AG09309 (cell line): ENCODE data around the gene DNM3.
"Not testable (repeated sequence)": the region's sequence is repeated elsewhere in the genome, so short reads cannot be mapped to it uniquely, and the experiment has no call there.

Experiments used
- DNase-seq: peaks from one replicate; pipeline ENCODE4 v3.0.0-alpha.2; 2010; ENCODE audit warnings: low read depth
- H3K4me3 ChIP-seq: 2 replicates; pipeline ENCODE4 v1.5.1; 2011; ENCODE audit warnings: mild to moderate bottlenecking, low read depth, low read length, moderate library complexity; ENCODE audit not compliant: control insufficient read depth
- CTCF ChIP-seq: IDR thresholded peaks from 2 replicates; pipeline ENCODE4 v1.5.1; 2011; ENCODE audit warnings: mild to moderate bottlenecking, low read depth, low read length, inconsistent platforms; ENCODE audit not compliant: insufficient read depth, control insufficient read depth; ENCODE audit errors: missing control alignments

DNM3 gene

GRCh38 chr1:172043900-172044299 is 202.6 kb downstream of the DNM3 start:
- DNase-seq, result no peak
- TF ChIP-seq CTCF, result no peak
- no peak overlapping the region for H3K4me3 ChIP-seq

- no peak for TF ChIP-seq CTCF
- no peak for DNase-seq
- H3K4me3 ChIP-seq, result no peak overlapping the region
Observed at GRCh38 chr1:172051898-172052297, 210.6 kb downstream of the DNM3 start.

GRCh38 chr1:172054172-172054571 is 212.9 kb downstream of the DNM3 start:
- DNase-seq, result no peak

GRCh38 chr1:172055816-172056419 is 214.6 kb downstream of the DNM3 start:
- H3K4me3 ChIP-seq, result not testable (repeated sequence)

More at GRCh38 chr1:172054172-172054571, 212.9 kb downstream of the DNM3 start:
- TF ChIP-seq CTCF, result no peak
- no peak overlapping the region for H3K4me3 ChIP-seq

GRCh38 chr1:172068334-172068733 is 227.0 kb downstream of the DNM3 start:
- TF ChIP-seq CTCF, result no peak
- H3K4me3 ChIP-seq, result no peak overlapping the region
- DNase-seq, result no peak

More at GRCh38 chr1:172055816-172056419, 214.6 kb downstream of the DNM3 start:
- DNase-seq, result not testable (repeated sequence)

GRCh38 chr1:172069051-172069450 is 227.8 kb downstream of the DNM3 start:
- no peak overlapping the region for H3K4me3 ChIP-seq
- no peak for TF ChIP-seq CTCF
- DNase-seq, result no peak

GRCh38 chr1:172069534-172069933 is 228.2 kb downstream of the DNM3 start:
- H3K4me3 ChIP-seq, result no peak overlapping the region
- TF ChIP-seq CTCF, result no peak
- DNase-seq, result no peak
